ENCODE results near the gene PPP1R14D. TPM values are rescaled to one million over a fixed set of nuclear protein-coding genes. Genes with fewer than 3 reads are reported as not detected.

PPP1R14D gene
- total and polyA plus RNA-seq, 10 donors = 0.30 TPM; not detected in 9

DNA sequence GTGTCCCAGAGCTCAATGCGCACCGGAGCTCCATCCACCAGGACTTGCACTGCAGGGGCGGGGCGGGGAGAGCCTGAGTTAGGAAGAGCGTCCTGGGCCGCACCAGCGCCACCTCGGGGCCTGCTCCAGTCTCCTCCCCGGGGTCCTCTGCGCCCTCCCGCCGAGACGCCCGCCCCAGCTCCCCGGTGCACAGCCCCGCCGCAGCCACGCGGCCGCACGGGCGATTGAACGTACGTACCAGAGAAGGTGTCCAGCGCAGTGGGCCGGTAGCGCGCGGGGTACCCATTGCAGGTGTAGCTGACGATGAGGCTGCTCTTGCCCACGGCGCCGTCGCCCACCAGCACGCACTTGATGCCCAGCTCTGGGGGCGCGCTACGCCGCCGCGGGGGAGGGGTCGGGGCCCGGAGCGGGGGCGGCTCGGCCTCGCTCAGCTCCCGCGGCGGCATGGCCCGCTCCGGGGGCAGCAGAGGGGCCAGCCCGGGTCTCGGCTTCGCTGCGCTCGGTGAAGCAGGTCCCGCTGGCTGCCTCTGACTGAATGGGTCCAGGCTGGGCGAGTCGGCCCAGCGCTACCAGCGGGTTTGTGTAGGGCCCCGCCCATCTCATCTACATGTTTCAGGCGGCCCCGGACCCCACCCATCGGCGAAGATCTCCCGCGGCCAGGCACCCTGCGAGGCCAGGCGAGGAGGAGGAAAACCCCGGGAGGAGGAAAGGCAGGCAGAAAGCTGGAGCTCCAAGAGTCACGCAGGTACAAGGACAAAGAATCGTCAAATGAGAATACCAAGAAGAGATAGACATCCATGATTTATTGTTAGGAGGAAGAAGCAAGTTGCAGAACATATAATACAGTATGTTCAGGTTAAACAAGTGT is 45.4 kb upstream of the PPP1R14D start, which contains the start of gene RHOV:
Gene RHOV, minus strand, starts transcription at position 541 of the 868 bp plus-strand sequence. Its CDS starts 95 bp downstream, at position 446.
- intact Hi-C loops (cut with DNase I; ENCODE audit: low total_unique reads) = no loop called here
- H3K4me1 ChIP-seq = peaks cover 0 to 24% (median 15%) of the 10 kb centered on the region in 6 donors
- WGBS, 5 donors = 0 to 1% (median 1%) methylated on average over 14 to 74 of the region's 74 CpGs
- no peaks in the 10 kb centered on the region for H3K36me3 ChIP-seq
- H3K4me3 ChIP-seq = peak within 1 kb of the TSS; percentile 49 to 85 (median 56)
- peak; percentile 86 for DNase-seq
- TF ChIP-seq POLR2AphosphoS5 (IDR thresholded peaks at IDR 0.05) (peak in 1 of 3 donors; percentile 51), POLR2A (IDR thresholded peaks at IDR 0.05) (no peak)
- TF ChIP-seq, protein P1, sequence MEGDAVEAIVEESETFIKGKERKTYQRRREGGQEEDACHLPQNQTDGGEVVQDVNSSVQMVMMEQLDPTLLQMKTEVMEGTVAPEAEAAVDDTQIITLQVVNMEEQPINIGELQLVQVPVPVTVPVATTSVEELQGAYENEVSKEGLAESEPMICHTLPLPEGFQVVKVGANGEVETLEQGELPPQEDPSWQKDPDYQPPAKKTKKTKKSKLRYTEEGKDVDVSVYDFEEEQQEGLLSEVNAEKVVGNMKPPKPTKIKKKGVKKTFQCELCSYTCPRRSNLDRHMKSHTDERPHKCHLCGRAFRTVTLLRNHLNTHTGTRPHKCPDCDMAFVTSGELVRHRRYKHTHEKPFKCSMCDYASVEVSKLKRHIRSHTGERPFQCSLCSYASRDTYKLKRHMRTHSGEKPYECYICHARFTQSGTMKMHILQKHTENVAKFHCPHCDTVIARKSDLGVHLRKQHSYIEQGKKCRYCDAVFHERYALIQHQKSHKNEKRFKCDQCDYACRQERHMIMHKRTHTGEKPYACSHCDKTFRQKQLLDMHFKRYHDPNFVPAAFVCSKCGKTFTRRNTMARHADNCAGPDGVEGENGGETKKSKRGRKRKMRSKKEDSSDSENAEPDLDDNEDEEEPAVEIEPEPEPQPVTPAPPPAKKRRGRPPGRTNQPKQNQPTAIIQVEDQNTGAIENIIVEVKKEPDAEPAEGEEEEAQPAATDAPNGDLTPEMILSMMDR (IDR thresholded peaks at IDR 0.05 in 8 of 11, conservative IDR thresholded peaks at IDR 0.05 in 3 of 11) = peak in 4 of 11 experiments; percentile 28 to 38 (median 35)
- H3K27ac ChIP-seq = no peak within 1 kb of the TSS
- H3K9me3 ChIP-seq = no peaks in the 10 kb centered on the region
- H3K27me3 ChIP-seq (replicated peaks in 1 of 7) = peaks cover 0 to 27% (median 5%) of the 10 kb centered on the region in 7 donors

DNA sequence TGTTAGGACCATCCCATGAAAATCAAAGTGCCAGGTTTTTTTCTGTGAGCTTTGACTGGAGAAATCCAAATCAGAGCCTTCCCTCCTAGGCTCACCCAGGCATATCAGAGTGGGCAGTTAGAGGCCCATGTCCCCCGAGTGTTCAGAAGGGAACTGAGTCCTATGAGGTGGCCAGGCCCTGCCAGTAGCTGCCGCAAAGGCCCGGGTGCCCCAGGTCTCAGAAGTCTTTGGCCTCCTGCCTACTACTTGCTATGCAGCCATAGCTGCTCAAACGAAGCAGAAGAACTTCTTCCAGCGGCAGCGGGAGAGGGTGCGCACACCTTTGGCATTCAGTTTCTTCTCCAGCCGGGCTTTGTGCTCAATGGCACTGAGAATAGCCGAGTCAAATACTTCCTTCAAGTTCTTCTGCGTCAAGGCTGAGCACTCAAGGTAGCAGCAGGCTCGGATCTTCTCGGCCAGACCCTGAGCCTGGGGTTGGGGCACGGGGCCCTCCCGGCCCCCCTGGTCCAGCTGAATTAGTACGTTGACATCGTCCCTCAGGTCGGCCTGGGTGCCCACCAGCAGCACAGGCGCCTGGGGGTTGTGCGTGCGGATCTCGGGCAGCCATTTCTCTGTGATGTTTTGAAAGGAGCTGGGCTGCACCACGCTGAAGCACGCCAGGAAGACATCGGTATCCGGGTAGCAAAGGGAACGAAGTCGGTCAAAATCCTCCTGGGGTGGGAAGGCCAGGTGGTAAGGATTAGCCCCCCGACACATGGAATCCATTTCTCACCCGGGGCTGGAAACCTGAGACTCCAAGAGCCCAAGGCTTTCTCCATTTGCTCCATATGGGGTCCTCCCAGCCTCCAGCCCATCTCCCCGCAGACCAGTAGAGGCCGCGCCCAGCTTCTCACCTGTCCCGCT is 44.5 kb upstream of the PPP1R14D start:
- Histone ChIP-seq H3K4me3 (peak overlapping the region in 7 of 8 donors; percentile 49 to 85 (median 56)), H3K27ac (no peak overlapping the region), H3K36me3 (no peaks in the 10 kb centered on the region), H3K27me3 (replicated peaks in 1 of 7) (peaks cover 0 to 27% (median 5%) of the 10 kb centered on the region in 7 donors), H3K4me1 (peaks cover 0 to 24% (median 15%) of the 10 kb centered on the region in 6 donors), H3K9me3 (no peaks in the 10 kb centered on the region)
- no peak for DNase-seq
- intact Hi-C loops (cut with DNase I; ENCODE audit: low total_unique reads) = no loop called here
- TF ChIP-seq POLR2A (IDR thresholded peaks at IDR 0.05) (no peak), POLR2AphosphoS5 (IDR thresholded peaks at IDR 0.05) (no peak)
- TF ChIP-seq, protein P1 (IDR thresholded peaks at IDR 0.05 in 8 of 11, conservative IDR thresholded peaks at IDR 0.05 in 3 of 11) = no peak
- WGBS, 5 donors = 66 to 74% (median 66%) methylated on average over 30 to 33 of the region's 33 CpGs

GRCh38 chr15:40871749-40872617 is 43.5 kb upstream of the PPP1R14D start:
- intact Hi-C loops (cut with DNase I; ENCODE audit: low total_unique reads) = no loop called here
- 79 to 83% (median 81%) methylated on average over 12 to 13 of the region's 13 CpGs for WGBS, 5 donors
- H3K9me3 ChIP-seq = no peaks in the 10 kb centered on the region

More at GRCh38 chr15:40871749-40872617, 43.5 kb upstream of the PPP1R14D start:
- Histone ChIP-seq H3K27ac (no peak overlapping the region), H3K27me3 (replicated peaks in 1 of 7) (peaks cover 0 to 27% (median 5%) of the 10 kb centered on the region in 7 donors), H3K4me1 (peaks cover 0 to 24% (median 15%) of the 10 kb centered on the region in 6 donors), H3K36me3 (no peaks in the 10 kb centered on the region), H3K4me3 (no peak overlapping the region)
- no peak for DNase-seq
- TF ChIP-seq POLR2A (IDR thresholded peaks at IDR 0.05) (no peak), POLR2AphosphoS5 (IDR thresholded peaks at IDR 0.05) (no peak)
- TF ChIP-seq, protein P1 (IDR thresholded peaks at IDR 0.05 in 8 of 11, conservative IDR thresholded peaks at IDR 0.05 in 3 of 11) = no peak

Measured in spleen (tissue), 11 donors.